Epithelial cell of esophagus (primary cell): ENCODE results near the gene PILRA.

Experiments
- DNase-seq: peaks from one replicate; pipeline ENCODE4 v3.0.0; 2010; ENCODE audit warnings: low read depth
- H3K4me3 ChIP-seq: 2 replicates; pipeline ENCODE4 v1.5.1; 2011; ENCODE audit warnings: mild to moderate bottlenecking, low read length, control low read depth
- TF ChIP-seq, protein P1 (sequence below): IDR thresholded peaks from 2 replicates; pipeline ENCODE4 v1.5.1; 2011; ENCODE audit warnings: low read depth, mild to moderate bottlenecking, low read length, control low read depth, inconsistent platforms; ENCODE audit not compliant: insufficient read depth; ENCODE audit errors: missing control alignments

Gene PILRA

DNA sequence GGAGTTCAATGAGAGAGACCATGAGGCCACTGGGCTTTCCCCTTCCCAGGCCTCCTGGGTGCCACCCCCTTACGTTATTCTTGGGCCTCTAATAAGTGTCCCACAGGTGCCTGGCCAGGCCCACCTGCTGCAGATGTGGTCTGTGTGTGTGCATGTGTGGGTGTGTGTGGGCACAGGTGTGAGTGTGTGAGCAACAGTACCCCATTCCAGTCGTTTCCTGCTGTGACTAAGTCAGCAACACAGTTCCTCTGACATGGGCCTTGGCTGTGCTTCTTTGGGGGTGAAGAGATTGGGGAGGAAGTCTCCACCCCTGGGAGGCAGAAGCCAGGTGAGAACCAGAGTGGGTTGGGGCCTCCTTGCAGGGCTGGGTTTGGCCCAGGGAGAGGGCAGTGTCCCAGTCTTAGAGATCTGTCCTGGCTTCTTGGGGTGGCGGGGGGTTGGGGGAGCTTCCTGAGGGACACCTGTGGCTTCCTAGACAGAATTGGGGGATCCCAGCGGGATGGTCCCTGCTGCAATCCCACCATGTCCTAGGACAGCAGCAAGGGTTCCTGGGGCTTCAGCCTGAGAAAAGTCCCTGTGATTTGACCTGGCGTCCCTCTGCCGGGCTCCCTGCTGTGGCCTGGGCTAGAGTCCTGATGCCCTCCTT is 19.5 kb upstream of the PILRA start:
- no peak overlapping the region for H3K4me3 ChIP-seq
- no peak for DNase-seq
- TF ChIP-seq, protein P1, sequence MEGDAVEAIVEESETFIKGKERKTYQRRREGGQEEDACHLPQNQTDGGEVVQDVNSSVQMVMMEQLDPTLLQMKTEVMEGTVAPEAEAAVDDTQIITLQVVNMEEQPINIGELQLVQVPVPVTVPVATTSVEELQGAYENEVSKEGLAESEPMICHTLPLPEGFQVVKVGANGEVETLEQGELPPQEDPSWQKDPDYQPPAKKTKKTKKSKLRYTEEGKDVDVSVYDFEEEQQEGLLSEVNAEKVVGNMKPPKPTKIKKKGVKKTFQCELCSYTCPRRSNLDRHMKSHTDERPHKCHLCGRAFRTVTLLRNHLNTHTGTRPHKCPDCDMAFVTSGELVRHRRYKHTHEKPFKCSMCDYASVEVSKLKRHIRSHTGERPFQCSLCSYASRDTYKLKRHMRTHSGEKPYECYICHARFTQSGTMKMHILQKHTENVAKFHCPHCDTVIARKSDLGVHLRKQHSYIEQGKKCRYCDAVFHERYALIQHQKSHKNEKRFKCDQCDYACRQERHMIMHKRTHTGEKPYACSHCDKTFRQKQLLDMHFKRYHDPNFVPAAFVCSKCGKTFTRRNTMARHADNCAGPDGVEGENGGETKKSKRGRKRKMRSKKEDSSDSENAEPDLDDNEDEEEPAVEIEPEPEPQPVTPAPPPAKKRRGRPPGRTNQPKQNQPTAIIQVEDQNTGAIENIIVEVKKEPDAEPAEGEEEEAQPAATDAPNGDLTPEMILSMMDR: no peak

- DNase-seq: no peak
- no peak overlapping the region for H3K4me3 ChIP-seq
- TF ChIP-seq, protein P1: no peak
These were observed 16.7 kb upstream of the PILRA start for GRCh38 chr7:100356416-100357068.

GRCh38 chr7:100357131-100357561 is 16.1 kb upstream of the PILRA start:
- no peak overlapping the region for H3K4me3 ChIP-seq
- TF ChIP-seq, protein P1: no peak
- DNase-seq: no peak

- TF ChIP-seq, protein P1: no peak
- DNase-seq: no peak
- H3K4me3 ChIP-seq: no peak within 1 kb of the TSS
These were observed 15.0 kb upstream of the PILRA start, which contains the start of gene PILRB for GRCh38 chr7:100358027-100358856. PILRB (plus strand) TSS chr7:100358117; CDS start chr7:100358303, 186 bp downstream.

- no peak for DNase-seq
- TF ChIP-seq, protein P1: no peak
- no peak overlapping the region for H3K4me3 ChIP-seq
These were observed 14.5 kb upstream of the PILRA start for GRCh38 chr7:100358857-100359212.

GRCh38 chr7:100360135-100360854 is 13.0 kb upstream of the PILRA start:
- TF ChIP-seq, protein P1: no peak
- H3K4me3 ChIP-seq: no peak overlapping the region
- no peak for DNase-seq
